CD14-positive monocyte (primary cell): ENCODE results near the gene CPAMD8. TPM values are rescaled to one million over a fixed set of nuclear protein-coding genes. Genes with fewer than 3 reads are reported as not detected.

Experiments
- DNase-seq, 3 donors: peaks; one replicate each; pipeline ENCODE4 v3.0.0-alpha.2; 2011 to 2022
- H2AFZ ChIP-seq: 2 replicates; pipeline ENCODE4 v1.6.0; 2012; ENCODE audit warnings: mild to moderate bottlenecking, low read depth, low read length, inconsistent platforms; ENCODE audit not compliant: insufficient read depth, poor library complexity, severe bottlenecking
- H3K27ac ChIP-seq, 2 donors: 1 replicate in 1 of 2; 2 replicates in 1 of 2; pipeline ENCODE4 v1.5.1; 2012 to 2013; ENCODE audit warnings: low read length in 2 of 2, control low read depth in 1 of 2, inconsistent platforms in 1 of 2, low read depth in 1 of 2, mild to moderate bottlenecking in 1 of 2
- H3K27me3 ChIP-seq, 2 donors: one replicate each; pipeline versions ENCODE4 v1.6.0 to v1.6.1; 2011 to 2013; ENCODE audit warnings: low read length in 2 of 2; ENCODE audit not compliant: control insufficient read depth in 2 of 2, insufficient read depth in 2 of 2
- H3K36me3 ChIP-seq, 2 donors: replicated peaks in 1 of 2; 1 replicate in 1 of 2; 2 replicates in 1 of 2; pipeline versions ENCODE4 v1.5.1 to v1.6.1; 2012 to 2013; ENCODE audit warnings: low read length in 2 of 2, control low read depth in 1 of 2, inconsistent platforms in 1 of 2, mild to moderate bottlenecking in 1 of 2; ENCODE audit not compliant: insufficient read depth in 2 of 2, control insufficient read depth in 1 of 2
- H3K4me1 ChIP-seq, 2 donors: 1 replicate in 1 of 2; 2 replicates in 1 of 2; pipeline versions ENCODE4 v1.5.1 to v1.6.1; 2012 to 2013; ENCODE audit warnings: low read length in 2 of 2, control low read depth in 1 of 2, inconsistent platforms in 1 of 2, mild to moderate bottlenecking in 1 of 2, moderate library complexity in 1 of 2; ENCODE audit not compliant: insufficient read depth in 2 of 2, control insufficient read depth in 1 of 2
- H3K4me2 ChIP-seq: replicated peaks from 2 replicates; pipeline ENCODE3; 2012; ENCODE audit warnings: low read length, moderate library complexity, mild to moderate bottlenecking; ENCODE audit not compliant: poor library complexity, severe bottlenecking; ENCODE audit errors: extremely low read depth
- H3K4me3 ChIP-seq, 3 experiments: fragments of 200-600 bp in 1 of 3; sonication (generic) in 1 of 3; replicated peaks in 1 of 3; 1 replicate in 2 of 3; 2 replicates in 1 of 3; pipeline ENCODE4 v1.5.1; 2011 to 2013; ENCODE audit warnings: low read length in 3 of 3, mild to moderate bottlenecking in 3 of 3, control low read depth in 2 of 3, low read depth in 2 of 3, inconsistent platforms in 1 of 3, moderate library complexity in 1 of 3
- H3K79me2 ChIP-seq: 2 replicates; pipeline ENCODE4 v1.6.0; 2012; ENCODE audit warnings: mild to moderate bottlenecking, control low read depth, inconsistent platforms, low read length, moderate library complexity; ENCODE audit not compliant: insufficient read depth
- H3K9ac ChIP-seq: 2 replicates; pipeline ENCODE4 v1.6.0; 2017; ENCODE audit warnings: low read length, mild to moderate bottlenecking; ENCODE audit not compliant: insufficient read depth, poor library complexity, severe bottlenecking
- H3K9me3 ChIP-seq, 2 donors: replicated peaks in 1 of 2; 1 replicate in 1 of 2; 2 replicates in 1 of 2; pipeline versions ENCODE4 v1.5.1 to v1.6.1; 2012 to 2013; ENCODE audit warnings: low read length in 2 of 2, control low read depth in 1 of 2; ENCODE audit not compliant: control insufficient read depth in 1 of 2, insufficient read depth in 1 of 2
- H4K20me1 ChIP-seq: 2 replicates; pipeline ENCODE4 v1.6.0; 2012; ENCODE audit warnings: mild to moderate bottlenecking, low read length, control low read depth, moderate library complexity; ENCODE audit not compliant: insufficient read depth
- H3K27ac Mint-ChIP-seq, 7 donors: one replicate each; pipeline ENCODE4 v1.8.0; 2020; ENCODE audit warnings: mild to moderate bottlenecking in 7 of 7, mixed read lengths in 7 of 7, moderate library complexity in 6 of 7, inconsistent platforms in 2 of 7
- H3K27me3 Mint-ChIP-seq, 3 donors: one replicate each; pipeline ENCODE4 v1.8.0; 2021 to 2022; ENCODE audit warnings: low read depth in 3 of 3, mild to moderate bottlenecking in 3 of 3, mixed read lengths in 3 of 3, moderate library complexity in 3 of 3, inconsistent platforms in 1 of 3
- H3K36me3 Mint-ChIP-seq, 2 donors: one replicate each; pipeline ENCODE4 v1.8.0; 2020; ENCODE audit warnings: mixed read lengths in 2 of 2, inconsistent platforms in 1 of 2, mild to moderate bottlenecking in 1 of 2
- H3K4me1 Mint-ChIP-seq: one replicate; pipeline ENCODE4 v1.8.0; 2020; ENCODE audit warnings: mild to moderate bottlenecking, mixed read lengths
- H3K4me3 Mint-ChIP-seq, 2 donors: one replicate each; pipeline ENCODE4 v1.8.0; 2020; ENCODE audit warnings: mild to moderate bottlenecking in 2 of 2, mixed read lengths in 2 of 2, moderate library complexity in 1 of 2
- H3K9me3 Mint-ChIP-seq, 7 donors: one replicate each; pipeline ENCODE4 v1.8.0; 2020 to 2022; ENCODE audit warnings: mixed read lengths in 7 of 7, mild to moderate bottlenecking in 6 of 7, moderate library complexity in 6 of 7, inconsistent platforms in 2 of 7
- WGBS: methylation state at CpG from one replicate; pipeline ENCODE4 v1.1.5; 2013; ENCODE audit warnings: missing lambda C conversion rate; ENCODE audit not compliant: insufficient coverage; 5-methylcytosine and 5-hydroxymethylcytosine counted together
- intact Hi-C, 2 donors: fragments of 100-400 bp; cut with micrococcal nuclease; formaldehyde crosslinking; loops; one replicate each; pipeline versions ENCODE4 v1.15.0 to v1.15.1; 2023
- polyA plus RNA-seq, 3 donors: library from polyadenylated mRNA; depleted of rRNA in 1 of 3; unstranded in 2 of 3; stranded (reverse) in 1 of 3; fragments of 300-500 nt in 2 of 3; fragments of >200 nt in 1 of 3; fragmentation: Illumina TruSeq in 2 of 3; gene quantifications; 1 replicate in 2 of 3; 2 replicates in 1 of 3; pipeline ENCODE4 v1.2.3, GENCODE V29; 2012 to 2021
- TF ChIP-seq, protein P1 (sequence below): fragments of 200-600 bp; IDR thresholded peaks from one replicate; pipeline ENCODE4 v1.8.0; 2022; ENCODE audit warnings: antibody characterized with exemption, mild to moderate bottlenecking

CPAMD8 gene
- polyA plus RNA-seq, 3 donors, result 5.1 to 53.4 (median 5.4) TPM

DNA sequence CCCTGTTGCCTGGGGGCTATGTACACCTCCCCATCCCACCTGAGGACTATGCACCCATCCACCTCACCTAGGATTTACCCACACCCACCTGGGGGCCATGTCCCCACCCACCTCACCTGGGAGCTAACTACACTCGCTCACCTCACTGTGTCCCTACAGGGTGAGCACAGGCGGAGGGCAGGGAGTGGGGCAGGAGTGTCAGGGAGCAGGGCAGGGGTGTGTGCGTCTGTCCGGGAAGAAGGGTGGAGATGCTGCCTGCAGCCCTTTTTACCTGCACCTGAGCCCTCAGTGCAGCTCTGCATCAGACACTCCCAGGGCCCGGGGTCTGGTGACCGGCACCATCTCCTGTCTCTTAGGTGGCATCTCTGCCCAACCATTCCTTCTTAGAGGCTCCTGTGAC is 10.6 kb upstream of the CPAMD8 start:
- Mint-ChIP-seq H3K4me3 (peak overlapping the region in 1 of 2 donors; percentile 26), H3K36me3 (no peaks in the 10 kb centered on the region), H3K27ac (peak overlapping the region in 2 of 7 donors; percentile 53 to 87), H3K9me3 (peaks cover 0 to 10% (median 0%) of the 10 kb centered on the region in 7 donors), H3K4me1 (peaks cover 22% of the 10 kb centered on the region), H3K27me3 (peaks cover 18 to 32% (median 31%) of the 10 kb centered on the region in 3 donors)
- peaks cover 13 to 20% of the 10 kb centered on the region in 2 donors for H3K4me1 ChIP-seq
- H2AFZ ChIP-seq, result no peak overlapping the region
- TF ChIP-seq, protein P1, sequence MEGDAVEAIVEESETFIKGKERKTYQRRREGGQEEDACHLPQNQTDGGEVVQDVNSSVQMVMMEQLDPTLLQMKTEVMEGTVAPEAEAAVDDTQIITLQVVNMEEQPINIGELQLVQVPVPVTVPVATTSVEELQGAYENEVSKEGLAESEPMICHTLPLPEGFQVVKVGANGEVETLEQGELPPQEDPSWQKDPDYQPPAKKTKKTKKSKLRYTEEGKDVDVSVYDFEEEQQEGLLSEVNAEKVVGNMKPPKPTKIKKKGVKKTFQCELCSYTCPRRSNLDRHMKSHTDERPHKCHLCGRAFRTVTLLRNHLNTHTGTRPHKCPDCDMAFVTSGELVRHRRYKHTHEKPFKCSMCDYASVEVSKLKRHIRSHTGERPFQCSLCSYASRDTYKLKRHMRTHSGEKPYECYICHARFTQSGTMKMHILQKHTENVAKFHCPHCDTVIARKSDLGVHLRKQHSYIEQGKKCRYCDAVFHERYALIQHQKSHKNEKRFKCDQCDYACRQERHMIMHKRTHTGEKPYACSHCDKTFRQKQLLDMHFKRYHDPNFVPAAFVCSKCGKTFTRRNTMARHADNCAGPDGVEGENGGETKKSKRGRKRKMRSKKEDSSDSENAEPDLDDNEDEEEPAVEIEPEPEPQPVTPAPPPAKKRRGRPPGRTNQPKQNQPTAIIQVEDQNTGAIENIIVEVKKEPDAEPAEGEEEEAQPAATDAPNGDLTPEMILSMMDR, result no peak
- no peaks in the 10 kb centered on the region for H4K20me1 ChIP-seq
- H3K36me3 ChIP-seq, result no peaks in the 10 kb centered on the region
- intact Hi-C loops, result no loop called here
- no peaks in the 10 kb centered on the region for H3K79me2 ChIP-seq
- H3K9me3 ChIP-seq, result no peaks in the 10 kb centered on the region
- H3K4me3 ChIP-seq, result no peak overlapping the region
- peaks cover 0 to 5% of the 10 kb centered on the region in 2 donors for H3K27me3 ChIP-seq
- no peak overlapping the region for H3K27ac ChIP-seq
- no peak for DNase-seq
- no peak overlapping the region for H3K4me2 ChIP-seq
- no peak overlapping the region for H3K9ac ChIP-seq
- 84% methylated on average over 2 of the region's 6 CpGs for WGBS

DNA sequence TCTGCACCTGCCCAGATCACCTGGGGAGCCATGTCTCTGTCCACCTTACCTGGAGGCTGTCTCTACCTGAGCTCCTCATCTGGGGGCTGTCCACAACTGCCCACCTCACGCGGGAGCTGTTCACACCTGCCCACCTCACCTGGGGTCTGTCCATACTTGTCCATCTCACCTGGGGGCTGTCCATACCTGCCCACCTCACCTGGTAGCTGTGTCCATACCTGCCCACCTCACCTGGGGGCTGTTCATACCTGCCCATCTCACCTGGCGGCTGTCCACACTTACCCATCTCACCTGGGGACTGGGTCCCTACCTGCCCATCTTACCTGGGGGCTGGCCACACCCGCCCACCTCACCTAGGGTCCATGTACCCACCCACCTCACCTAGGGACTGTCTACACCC is 10.0 kb upstream of the CPAMD8 start:
- peaks cover 0 to 10% (median 0%) of the 10 kb centered on the region in 7 donors for H3K9me3 Mint-ChIP-seq
- H3K27ac ChIP-seq, result peak overlapping the region in 1 of 2 donors; percentile 74
- H4K20me1 ChIP-seq, result no peaks in the 10 kb centered on the region
- TF ChIP-seq, protein P1, result no peak
- peak overlapping the region; percentile 65 for H3K4me2 ChIP-seq
- peak overlapping the region in 1 of 3 experiments; percentile 53 for H3K4me3 ChIP-seq
- peak overlapping the region; percentile 75 for H2AFZ ChIP-seq
- no peaks in the 10 kb centered on the region for H3K9me3 ChIP-seq
- peaks cover 0 to 5% of the 10 kb centered on the region in 2 donors for H3K27me3 ChIP-seq
- H3K4me3 Mint-ChIP-seq, result peak overlapping the region in 1 of 2 donors; percentile 78
- peak overlapping the region; percentile 82 to 91 (median 87) for H3K27ac Mint-ChIP-seq
- H3K79me2 ChIP-seq, result no peaks in the 10 kb centered on the region
- peaks cover 16 to 23% of the 10 kb centered on the region in 2 donors for H3K4me1 ChIP-seq
- peaks cover 25% of the 10 kb centered on the region for H3K4me1 Mint-ChIP-seq
- H3K9ac ChIP-seq, result no peak overlapping the region
- peaks cover 19 to 29% (median 27%) of the 10 kb centered on the region in 3 donors for H3K27me3 Mint-ChIP-seq
- intact Hi-C loops, result no loop called here
- H3K36me3 Mint-ChIP-seq, result no peaks in the 10 kb centered on the region
- no peak for DNase-seq
- H3K36me3 ChIP-seq, result no peaks in the 10 kb centered on the region
- 97% methylated on average over 4 of the region's 4 CpGs for WGBS
